Measurements from ENCODE around the gene TTC39C. TPM values are rescaled to one million over a fixed set of nuclear protein-coding genes. Genes with fewer than 3 reads are reported as not detected.

Gene TTC39C
- polyA plus RNA-seq, 3 donors: 4.3 to 29.5 (median 8.3) TPM

DNA sequence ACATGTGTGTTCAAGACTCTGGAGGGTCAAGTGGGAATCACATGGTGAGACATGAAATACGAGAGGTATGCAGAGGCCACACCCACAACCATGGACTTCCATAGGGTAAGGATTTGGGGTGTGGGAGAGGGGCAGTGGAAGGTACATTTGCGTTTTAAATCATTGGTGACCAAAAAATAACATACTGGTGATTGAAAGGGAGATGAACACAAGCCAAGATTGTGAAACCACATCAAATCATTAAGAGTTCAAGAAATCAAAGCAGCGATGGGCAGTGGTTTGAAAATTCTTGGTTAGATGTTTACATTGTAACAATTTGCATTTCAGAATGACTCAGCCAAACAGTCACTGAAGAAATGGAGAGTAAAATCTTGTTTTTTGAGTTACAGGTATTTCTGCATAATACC, 122.4 kb downstream of the TTC39C start:
- no peak overlapping the region for H3K4me3 ChIP-seq (replicated peaks in 1 of 3; ENCODE audit: low read depth in 2 of 3, low read length in 3 of 3)
- Mint-ChIP-seq H3K27me3 (ENCODE audit: low read depth in 3 of 3) (peaks cover 14 to 15% (median 14%) of the 10 kb centered on the region in 3 donors), H3K4me3 (no peak overlapping the region), H3K27ac (no peak overlapping the region), H3K9me3 (peaks cover 0 to 8% (median 4%) of the 10 kb centered on the region in 7 donors), H3K4me1 (peaks cover 17% of the 10 kb centered on the region), H3K36me3 (peaks cover 33 to 45% of the 10 kb centered on the region in 2 donors)
- no peak for DNase-seq
- peaks cover 17 to 20% of the 10 kb centered on the region in 2 donors for H3K4me1 ChIP-seq (ENCODE audit: control insufficient read depth in 1 of 2, insufficient read depth in 2 of 2, low read length in 2 of 2)
- peaks cover 21 to 32% of the 10 kb centered on the region in 2 donors for H3K36me3 ChIP-seq (replicated peaks in 1 of 2; ENCODE audit: control insufficient read depth in 1 of 2, insufficient read depth in 2 of 2, low read length in 2 of 2)
- TF ChIP-seq, protein P1, sequence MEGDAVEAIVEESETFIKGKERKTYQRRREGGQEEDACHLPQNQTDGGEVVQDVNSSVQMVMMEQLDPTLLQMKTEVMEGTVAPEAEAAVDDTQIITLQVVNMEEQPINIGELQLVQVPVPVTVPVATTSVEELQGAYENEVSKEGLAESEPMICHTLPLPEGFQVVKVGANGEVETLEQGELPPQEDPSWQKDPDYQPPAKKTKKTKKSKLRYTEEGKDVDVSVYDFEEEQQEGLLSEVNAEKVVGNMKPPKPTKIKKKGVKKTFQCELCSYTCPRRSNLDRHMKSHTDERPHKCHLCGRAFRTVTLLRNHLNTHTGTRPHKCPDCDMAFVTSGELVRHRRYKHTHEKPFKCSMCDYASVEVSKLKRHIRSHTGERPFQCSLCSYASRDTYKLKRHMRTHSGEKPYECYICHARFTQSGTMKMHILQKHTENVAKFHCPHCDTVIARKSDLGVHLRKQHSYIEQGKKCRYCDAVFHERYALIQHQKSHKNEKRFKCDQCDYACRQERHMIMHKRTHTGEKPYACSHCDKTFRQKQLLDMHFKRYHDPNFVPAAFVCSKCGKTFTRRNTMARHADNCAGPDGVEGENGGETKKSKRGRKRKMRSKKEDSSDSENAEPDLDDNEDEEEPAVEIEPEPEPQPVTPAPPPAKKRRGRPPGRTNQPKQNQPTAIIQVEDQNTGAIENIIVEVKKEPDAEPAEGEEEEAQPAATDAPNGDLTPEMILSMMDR (IDR thresholded peaks at IDR 0.05): no peak
- H3K9ac ChIP-seq (ENCODE audit: insufficient read depth, low read length, poor library complexity, severe bottlenecking): no peak overlapping the region
- H3K79me2 ChIP-seq (ENCODE audit: insufficient read depth, low read length): no peaks in the 10 kb centered on the region
- H2AFZ ChIP-seq (ENCODE audit: insufficient read depth, low read depth, low read length, poor library complexity, severe bottlenecking): no peak overlapping the region
- WGBS (ENCODE audit: insufficient coverage): no CpG with 5 or more reads among the region's 3 CpGs
- no peak overlapping the region for H3K4me2 ChIP-seq (replicated peaks; ENCODE audit: extremely low read depth, low read length, poor library complexity, severe bottlenecking)
- intact Hi-C loops (cut with micrococcal nuclease): no loop called here
- no peaks in the 10 kb centered on the region for H3K9me3 ChIP-seq (replicated peaks in 1 of 2; ENCODE audit: control insufficient read depth in 1 of 2, insufficient read depth in 1 of 2, low read length in 2 of 2)
- H3K27ac ChIP-seq (ENCODE audit: low read depth in 1 of 2, low read length in 2 of 2): no peak overlapping the region
- H4K20me1 ChIP-seq (ENCODE audit: insufficient read depth, low read length): no peaks in the 10 kb centered on the region
- peaks cover 0 to 14% of the 10 kb centered on the region in 2 donors for H3K27me3 ChIP-seq (ENCODE audit: control insufficient read depth in 2 of 2, insufficient read depth in 2 of 2, low read length in 2 of 2)

DNA sequence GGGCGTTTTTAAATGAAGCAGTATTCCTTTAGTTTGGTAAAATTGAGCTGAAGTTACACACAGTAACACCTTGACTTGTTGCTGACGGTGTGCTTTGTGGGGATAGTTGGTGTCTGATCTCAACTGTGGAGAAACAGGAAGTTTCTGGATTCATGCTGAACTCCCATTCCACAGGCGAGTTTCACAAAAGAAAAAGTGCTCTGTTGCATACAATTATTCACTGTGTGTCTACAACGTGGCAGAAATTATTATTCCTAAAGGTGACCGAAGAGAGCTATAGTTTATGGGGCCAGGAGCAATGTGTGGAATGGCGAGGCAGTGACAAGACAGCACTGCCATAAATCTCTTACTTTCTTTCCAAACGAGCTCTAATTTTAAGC, 123.8 kb downstream of the TTC39C start:
- Mint-ChIP-seq H3K27me3 (ENCODE audit: low read depth in 3 of 3) (peaks cover 14 to 15% (median 14%) of the 10 kb centered on the region in 3 donors), H3K4me1 (peaks cover 17% of the 10 kb centered on the region), H3K36me3 (peaks cover 18 to 31% of the 10 kb centered on the region in 2 donors), H3K27ac (peak overlapping the region; percentile 81 to 93 (median 87)), H3K4me3 (peak overlapping the region; percentile 87 to 95), H3K9me3 (peaks cover 0 to 8% (median 4%) of the 10 kb centered on the region in 7 donors)
- Histone ChIP-seq H2AFZ (ENCODE audit: insufficient read depth, low read depth, low read length, poor library complexity, severe bottlenecking) (peak overlapping the region; percentile 75), H3K27me3 (ENCODE audit: control insufficient read depth in 2 of 2, insufficient read depth in 2 of 2, low read length in 2 of 2) (peaks cover 0 to 14% of the 10 kb centered on the region in 2 donors), H3K4me2 (replicated peaks; ENCODE audit: extremely low read depth, low read length, poor library complexity, severe bottlenecking) (peak overlapping the region; percentile 61), H3K9ac (ENCODE audit: insufficient read depth, low read length, poor library complexity, severe bottlenecking) (no peak overlapping the region), H3K27ac (ENCODE audit: low read depth in 1 of 2, low read length in 2 of 2) (peak overlapping the region; percentile 31 to 82), H3K4me3 (replicated peaks in 1 of 3; ENCODE audit: low read depth in 2 of 3, low read length in 3 of 3) (peak overlapping the region; percentile 25 to 67 (median 45)), H3K4me1 (ENCODE audit: control insufficient read depth in 1 of 2, insufficient read depth in 2 of 2, low read length in 2 of 2) (peaks cover 17 to 20% of the 10 kb centered on the region in 2 donors), H3K36me3 (replicated peaks in 1 of 2; ENCODE audit: control insufficient read depth in 1 of 2, insufficient read depth in 2 of 2, low read length in 2 of 2) (peaks cover 6 to 17% of the 10 kb centered on the region in 2 donors), H3K79me2 (ENCODE audit: insufficient read depth, low read length) (no peaks in the 10 kb centered on the region), H4K20me1 (ENCODE audit: insufficient read depth, low read length) (no peaks in the 10 kb centered on the region), H3K9me3 (replicated peaks in 1 of 2; ENCODE audit: control insufficient read depth in 1 of 2, insufficient read depth in 1 of 2, low read length in 2 of 2) (no peaks in the 10 kb centered on the region)
- 33% methylated on average over 6 of the region's 7 CpGs for WGBS (ENCODE audit: insufficient coverage)
- intact Hi-C loops (cut with micrococcal nuclease): no loop called here
- DNase-seq: peak in 2 of 3 donors; percentile 42 to 61
- TF ChIP-seq, protein P1 (IDR thresholded peaks at IDR 0.05): no peak

Data from CD14-positive monocyte (primary cell).